Heart right ventricle (tissue), 16 donors: ENCODE measurements around the gene LRCH2. TPM values are rescaled to one million over a fixed set of nuclear protein-coding genes. Genes with fewer than 3 reads are reported as not detected.

ENCODE experiments used
- ATAC-seq, 8 donors: fragments of 200-7000 bp; cut with Tn5 transposase; one replicate each; pipeline ENCODE4 v1.9.1; 2020; ENCODE audit warnings: mild to moderate bottlenecking in 8 of 8, moderate library complexity in 8 of 8, moderate number of reproducible peaks in 1 of 8
- DNase-seq, 2 donors: peaks; one replicate each; pipeline ENCODE4 v3.0.0-alpha.2; 2020
- H3K27ac ChIP-seq, 10 donors: fragments of 200-600 bp; sonication (generic) in 2 of 10; one replicate each; pipeline versions ENCODE4 v1.5.0 to v1.8.0; 2020 to 2022; ENCODE audit warnings: mild to moderate bottlenecking in 3 of 10
- H3K27me3 ChIP-seq, 7 donors: fragments of 200-600 bp; one replicate each; pipeline ENCODE4 v1.8.0; 2021 to 2022; ENCODE audit warnings: mild to moderate bottlenecking in 2 of 7
- H3K36me3 ChIP-seq, 9 donors: fragments of 200-600 bp; sonication (generic) in 1 of 9; one replicate each; pipeline versions ENCODE4 v1.5.0 to v1.8.0; 2020 to 2022; ENCODE audit warnings: mild to moderate bottlenecking in 2 of 9
- H3K4me1 ChIP-seq, 9 donors: fragments of 200-600 bp; sonication (generic) in 1 of 9; one replicate each; pipeline versions ENCODE4 v1.5.0 to v1.8.0; 2020 to 2022; ENCODE audit warnings: mild to moderate bottlenecking in 4 of 9
- H3K4me3 ChIP-seq, 10 donors: fragments of 200-600 bp; sonication (generic) in 2 of 10; one replicate each; pipeline versions ENCODE4 v1.5.0 to v1.8.0; 2020 to 2022; ENCODE audit warnings: mild to moderate bottlenecking in 7 of 10, moderate library complexity in 2 of 10
- H3K9me3 ChIP-seq, 11 donors: fragments of 200-600 bp in 10 of 11; sonication (generic) in 2 of 11; one replicate each; pipeline versions ENCODE4 v1.5.0 to v1.8.0; 2013 to 2022; ENCODE audit warnings: mild to moderate bottlenecking in 2 of 11, control low read depth in 1 of 11, moderate library complexity in 1 of 11
- CTCF ChIP-seq, 9 donors: fragments of 200-600 bp; sonication (generic) in 2 of 9; IDR thresholded peaks; one replicate each; pipeline versions ENCODE4 v1.5.0 to v1.8.0; 2021 to 2022; ENCODE audit warnings: antibody characterized with exemption in 9 of 9, mild to moderate bottlenecking in 5 of 9, moderate library complexity in 1 of 9
- WGBS, 2 donors: extraction: QIAGEN DNeasy Blood & Tissue Kit; methylation state at CpG; one replicate each; pipeline ENCODE4 v1.1.7; 2013; ENCODE audit warnings: inconsistent platforms in 1 of 2; 5-methylcytosine and 5-hydroxymethylcytosine counted together
- intact Hi-C, 10 donors: fragments of 100-400 bp; cut with DNase I; formaldehyde crosslinking; loops; one replicate each; pipeline versions ENCODE4 v1.11.1 to v1.14.2; 2022
- polyA plus RNA-seq, 2 donors: library from polyadenylated mRNA; stranded (reverse); fragments of 200-250 nt; gene quantifications; one replicate each; pipeline ENCODE4 v1.2.3, GENCODE V29; 2013
- total RNA-seq, 10 donors: library from RNA; stranded (reverse); fragmentation: NEBNext Ultra II Directional in 3 of 10; extraction: Animal tissue kit (Norgen Biotek cat#: 25700) in 3 of 10; gene quantifications; one replicate each; pipeline versions ENCODE4 v1.2.1 to v1.2.4, GENCODE V29; 2021 to 2023
- donor health status: Arrhythmogenic right ventricular cardiomyopathy.
- donor health status: ischemic (EF 13 %, LVEDD 7.1; RV severe dilation, severe dysfunction).
- donor health status: healthy with polysubstance abuse.
- donor health status: DM: no; HTN: yes; CAD: no.
- donor health status: DM: no; HTN: no; CAD: no.
- donor health status: ischemic (EF 25% LVEDD 6.9; RV normal size, moderate dysfunction).
- donor health status: ischemic (EF 25% LVEDD 5.7; RV mildly dilated, moderate dysfunction).
- donor health status: healthy.
- donor health status: DM: yes; HTN: yes; CAD: no.
- donor health status: Ischemic cardiomyopathy.
- donor health status: ischemic (EF 35%, LVEDD 5.7; RV mildly dilated, moderate dysfunction).
- donor health status: nonischemic (EF 11% LVEDD 7.7; RV severe dilation, severe dysfunction).
- donor health status: DM: yes; HTN: yes; CAD: no.
- donor health status: PGD.
- donor health status: ischemic (EF 29% LVEDD 5.4; RV normal size, mild dysfunction).
- donor health status: nonischemic (EF 23%, LVEDD 6.1; RV moderate dilation, normal function).

Gene LRCH2
- total and polyA plus RNA-seq, 12 donors: 0.46 to 1.9 (median 1.3) TPM

GRCh38 chrX:115142057-115142456, 91.8 kb downstream of the LRCH2 start:
- Histone ChIP-seq H3K27me3 (peaks cover 0 to 11% (median 0%) of the 10 kb centered on the region in 7 donors), H3K4me3 (no peak overlapping the region), H3K9me3 (peaks cover 0 to 14% (median 0%) of the 10 kb centered on the region in 11 donors), H3K27ac (no peak overlapping the region), H3K36me3 (peaks cover 0 to 7% (median 0%) of the 10 kb centered on the region in 9 donors), H3K4me1 (no peaks in the 10 kb centered on the region)
- no peak for TF ChIP-seq CTCF (IDR thresholded peaks at IDR 0.05)
- intact Hi-C loops: loop anchor here in 2 of 10 donors (10.0 kb wide), 2 partner anchors 517 to 527 kb away; no protein-coding TSS in a partner anchor
- ATAC-seq (no peak), DNase-seq (no peak)

- no peak for TF ChIP-seq CTCF (IDR thresholded peaks at IDR 0.05)
- peaks cover 0 to 10% (median 0%) of the 10 kb centered on the region in 11 donors for H3K9me3 ChIP-seq
- ATAC-seq (no peak), DNase-seq (no peak)
- peaks cover 0 to 7% (median 0%) of the 10 kb centered on the region in 9 donors for H3K36me3 ChIP-seq
- H3K4me3 ChIP-seq: no peak overlapping the region
- intact Hi-C loops: no loop called here
- H3K27ac ChIP-seq: no peak overlapping the region
- WGBS, 2 donors: 86 to 88% methylated on average over 5 of the region's 5 CpGs
- H3K4me1 ChIP-seq: no peaks in the 10 kb centered on the region
- peaks cover 0 to 11% (median 0%) of the 10 kb centered on the region in 7 donors for H3K27me3 ChIP-seq
Observed at GRCh38 chrX:115138040-115138439, 95.9 kb downstream of the LRCH2 start.

GRCh38 chrX:115134382-115134781, 99.5 kb downstream of the LRCH2 start:
- TF ChIP-seq CTCF (IDR thresholded peaks at IDR 0.05): no peak
- no peaks in the 10 kb centered on the region for H3K9me3 ChIP-seq
- H3K27me3 ChIP-seq: peaks cover 0 to 2% (median 0%) of the 10 kb centered on the region in 7 donors
- no peaks in the 10 kb centered on the region for H3K36me3 ChIP-seq
- no peaks in the 10 kb centered on the region for H3K4me1 ChIP-seq
- ATAC-seq (no peak), DNase-seq (no peak)
- H3K4me3 ChIP-seq: no peak overlapping the region
- 68 to 71% methylated on average over 3 of the region's 3 CpGs for WGBS, 2 donors
- H3K27ac ChIP-seq: no peak overlapping the region
- intact Hi-C loops: no loop called here

GRCh38 chrX:115112411-115112810, 121.5 kb downstream of the LRCH2 start:
- no peak for TF ChIP-seq CTCF (IDR thresholded peaks at IDR 0.05)
- intact Hi-C loops: no loop called here
- Histone ChIP-seq H3K4me1 (no peaks in the 10 kb centered on the region), H3K27me3 (peaks cover 0 to 39% (median 0%) of the 10 kb centered on the region in 7 donors), H3K27ac (no peak overlapping the region), H3K9me3 (peaks cover 0 to 9% (median 0%) of the 10 kb centered on the region in 11 donors), H3K36me3 (peaks cover 0 to 14% (median 0%) of the 10 kb centered on the region in 9 donors), H3K4me3 (no peak overlapping the region)
- DNase-seq: no peak
- no peak for ATAC-seq
